GM18511 (cell line): Measurements from ENCODE around the gene MTO1.
"Not testable (repeated sequence)": the region's sequence is repeated elsewhere in the genome, so short reads cannot be mapped to it uniquely, and the experiment has no call there.

Source experiments
- ATAC-seq: cut with Tn5 transposase; IDR thresholded peaks from one replicate; pipeline ENCODE4 v1.9.1; 2021; ENCODE audit warnings: mild to moderate bottlenecking, moderate library complexity; ENCODE audit not compliant: unreplicated experiment

Gene MTO1

DNA sequence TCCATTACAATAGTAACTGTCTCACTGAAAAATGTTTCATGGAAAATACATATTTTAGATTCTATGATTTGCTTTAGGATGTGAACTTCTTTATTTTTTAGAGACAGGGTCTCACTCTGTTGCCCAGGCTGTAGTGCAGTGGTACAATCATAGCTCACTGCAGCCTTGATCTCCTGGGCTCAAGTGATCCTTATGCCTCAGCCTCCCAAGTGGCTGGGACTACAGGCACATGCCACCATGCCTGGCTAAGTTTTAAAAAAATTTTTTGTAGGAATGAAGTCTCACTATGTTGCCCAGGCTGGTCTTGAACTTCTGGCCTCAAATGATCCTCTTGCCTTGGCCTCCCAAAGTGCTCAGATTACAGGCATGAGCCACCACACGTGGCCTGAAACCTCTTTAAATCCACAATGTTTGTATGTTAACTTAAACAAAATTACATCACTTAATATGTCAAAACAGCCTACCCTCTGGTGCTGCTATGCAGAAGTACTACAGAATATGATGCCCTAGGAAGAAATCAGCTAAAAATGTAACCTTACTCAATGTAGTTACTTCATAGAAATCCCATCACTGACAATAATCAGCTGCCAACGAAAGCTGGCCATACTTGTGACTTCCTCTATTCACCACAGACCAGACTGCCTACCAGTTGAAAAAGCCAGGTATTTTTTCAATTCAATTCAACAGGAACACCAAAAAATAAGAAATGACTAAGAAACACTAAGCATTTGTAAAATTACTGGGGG, 41.7 kb downstream of the MTO1 start:
- ATAC-seq: no peak

DNA sequence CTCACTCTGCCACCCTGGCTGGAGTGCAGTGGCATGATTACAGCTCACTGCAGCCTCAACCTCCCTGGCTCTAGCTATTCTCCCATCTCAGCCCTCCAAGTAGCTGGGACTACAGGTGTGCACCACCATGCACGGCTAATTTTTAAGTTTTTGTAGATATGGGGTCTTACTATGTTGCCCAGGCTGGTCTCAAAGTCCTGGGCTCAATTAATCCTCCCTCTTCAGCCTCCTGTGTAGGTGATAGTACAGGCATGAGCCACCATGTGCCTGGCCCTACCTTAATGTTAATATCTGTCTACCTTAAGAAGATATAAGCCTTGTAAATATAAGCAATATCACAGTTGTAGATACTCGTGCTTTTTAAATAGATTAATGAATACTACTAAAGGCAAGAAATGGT, 42.6 kb downstream of the MTO1 start:
- no peak for ATAC-seq

DNA sequence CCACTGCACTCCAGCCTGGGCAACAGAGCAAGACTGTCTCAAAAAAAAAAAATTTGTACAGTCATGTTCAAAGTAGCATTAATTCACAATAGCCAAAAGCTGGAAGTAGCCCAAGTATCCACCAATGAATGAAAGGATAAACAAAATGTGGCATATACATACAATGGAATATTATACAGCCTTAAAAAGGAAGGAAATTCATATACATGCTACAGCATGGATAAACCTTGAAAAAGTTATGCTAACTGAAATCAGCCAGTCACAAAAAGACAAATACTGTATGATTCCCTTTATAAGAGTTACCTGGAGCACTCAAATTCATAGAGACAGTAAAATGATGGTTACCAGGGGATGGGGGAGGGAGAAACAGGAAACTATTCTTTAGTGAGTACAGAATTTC, 43.6 kb downstream of the MTO1 start:
- ATAC-seq: no peak

DNA sequence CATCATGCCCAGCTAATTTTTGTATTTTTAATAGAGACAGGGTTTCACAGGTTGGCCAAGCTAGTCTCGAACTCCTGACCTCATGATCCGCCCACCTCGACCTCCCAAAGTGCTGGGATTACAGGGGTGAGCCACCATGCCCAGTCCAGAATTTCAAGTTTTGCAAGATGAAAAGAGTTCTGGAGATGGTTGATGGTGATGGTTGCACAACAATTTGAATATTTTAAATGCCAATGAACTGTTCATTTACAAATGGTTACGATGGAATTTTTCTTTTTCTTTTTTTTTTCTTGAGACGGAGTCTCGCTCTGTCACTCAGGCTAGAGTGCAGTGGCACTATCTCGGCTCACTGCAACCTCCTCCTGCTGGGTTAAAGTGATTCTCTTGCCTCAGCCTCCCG, 44.2 kb downstream of the MTO1 start:
- not testable (repeated sequence) for ATAC-seq

DNA sequence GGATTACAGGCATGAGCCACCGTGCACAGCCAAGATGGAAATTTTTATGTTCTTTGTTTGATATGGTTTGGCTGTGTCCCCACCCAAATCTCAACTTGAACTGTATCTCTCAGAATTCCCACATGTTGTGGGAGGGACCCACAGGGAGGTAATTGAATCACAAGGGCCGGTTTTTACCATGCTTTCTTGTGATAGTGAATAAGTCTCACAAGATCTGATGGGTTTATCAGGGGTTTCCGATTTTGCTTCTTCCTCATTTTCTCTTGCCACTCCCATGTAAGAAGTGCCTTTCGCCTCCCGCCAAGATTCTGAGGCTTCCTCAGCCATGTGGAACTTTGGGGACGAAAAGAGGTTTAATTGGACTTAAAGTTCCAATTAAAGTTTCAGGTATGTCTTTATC, 44.7 kb downstream of the MTO1 start:
- no peak for ATAC-seq

DNA sequence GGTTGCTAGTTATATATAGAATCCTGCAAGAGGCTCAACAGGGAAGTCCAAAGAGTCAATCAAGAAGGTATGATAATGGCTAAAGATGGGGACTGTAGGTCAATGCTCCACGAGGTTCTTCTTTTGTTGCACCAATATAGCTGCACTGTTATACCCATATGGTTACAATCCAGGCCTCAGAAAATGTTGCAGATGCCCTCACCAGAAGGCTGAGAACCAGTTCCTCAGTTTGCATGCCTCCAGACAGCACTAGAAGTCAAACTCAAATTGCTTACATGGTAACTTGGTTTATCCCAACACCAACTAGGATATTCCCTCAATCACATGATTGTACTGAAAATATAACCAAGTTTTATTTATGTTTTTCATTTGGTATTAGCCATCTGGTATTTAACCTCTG, 47.2 kb downstream of the MTO1 start:
- ATAC-seq: no peak

DNA sequence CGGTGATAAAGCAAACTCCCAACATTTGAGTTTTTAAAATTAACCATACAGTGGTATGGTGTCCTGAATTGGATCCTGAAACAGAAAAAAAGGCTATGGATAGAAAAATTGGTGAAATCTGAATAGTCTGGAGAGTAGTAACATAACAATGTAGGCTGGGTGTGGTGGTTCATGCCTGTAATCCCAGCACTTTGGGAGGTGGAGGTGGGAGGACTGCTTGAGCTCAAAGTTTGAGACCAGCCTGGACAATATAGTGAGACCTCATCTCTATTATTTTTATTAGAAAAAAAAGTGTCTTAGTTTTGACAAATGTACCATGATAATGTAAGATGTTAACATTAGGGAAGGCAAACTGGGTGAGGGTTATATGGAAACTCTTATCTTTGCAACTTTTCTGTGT, 48.3 kb downstream of the MTO1 start:
- no peak for ATAC-seq

DNA sequence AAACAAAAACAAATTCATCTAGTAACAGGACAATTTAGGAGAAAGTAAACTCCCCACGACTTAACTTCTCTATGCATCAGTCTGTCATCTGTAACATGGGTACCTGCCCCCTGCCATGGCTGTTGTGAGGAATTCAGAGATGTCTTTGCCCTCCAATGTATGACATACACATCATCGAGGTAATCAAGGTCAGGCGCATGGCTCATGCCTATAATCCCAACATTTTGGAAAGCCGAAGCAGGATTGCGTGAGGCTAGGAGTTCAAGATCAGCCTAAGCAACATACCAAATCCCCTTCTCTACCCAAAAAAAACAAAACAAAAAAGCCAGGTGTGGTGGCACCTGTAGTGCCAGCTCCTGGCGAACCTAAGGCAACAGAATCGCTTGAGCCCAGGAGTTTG, 50.3 kb downstream of the MTO1 start:
- no peak for ATAC-seq

DNA sequence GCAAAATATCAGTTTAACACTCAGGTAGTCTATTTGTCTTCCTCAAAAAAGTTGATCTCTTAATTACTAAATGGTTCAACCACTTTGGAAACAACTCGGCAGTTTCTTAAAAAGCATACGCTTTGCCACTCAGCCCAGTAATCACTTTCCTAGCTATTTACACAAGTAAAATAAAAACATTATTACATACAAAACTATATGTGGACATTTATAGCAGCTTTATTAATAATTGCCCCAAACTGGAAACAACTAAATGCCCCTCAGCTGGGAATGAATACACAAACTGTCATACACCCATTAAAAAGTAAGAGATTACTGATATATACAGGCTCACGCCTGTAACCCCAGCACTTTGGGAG, 51.9 kb downstream of the MTO1 start:
- no peak for ATAC-seq

DNA sequence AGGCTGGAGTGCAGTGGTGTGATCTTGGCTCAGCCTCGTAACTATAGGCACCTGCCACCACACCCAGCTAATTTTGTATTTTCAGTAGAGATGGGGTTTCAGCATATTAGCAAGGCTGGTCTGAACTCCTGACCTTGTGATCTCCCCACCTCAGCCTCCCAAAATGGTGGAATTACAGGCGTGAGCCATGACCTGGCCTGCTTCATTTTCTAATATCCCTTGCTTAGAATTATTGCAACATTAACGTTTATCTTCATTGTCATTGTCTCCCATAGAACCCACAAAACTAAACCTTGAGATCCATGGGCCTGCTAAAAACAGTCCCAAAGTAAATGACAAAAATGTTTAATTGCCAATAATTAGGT, 53.2 kb downstream of the MTO1 start:
- no peak for ATAC-seq

DNA sequence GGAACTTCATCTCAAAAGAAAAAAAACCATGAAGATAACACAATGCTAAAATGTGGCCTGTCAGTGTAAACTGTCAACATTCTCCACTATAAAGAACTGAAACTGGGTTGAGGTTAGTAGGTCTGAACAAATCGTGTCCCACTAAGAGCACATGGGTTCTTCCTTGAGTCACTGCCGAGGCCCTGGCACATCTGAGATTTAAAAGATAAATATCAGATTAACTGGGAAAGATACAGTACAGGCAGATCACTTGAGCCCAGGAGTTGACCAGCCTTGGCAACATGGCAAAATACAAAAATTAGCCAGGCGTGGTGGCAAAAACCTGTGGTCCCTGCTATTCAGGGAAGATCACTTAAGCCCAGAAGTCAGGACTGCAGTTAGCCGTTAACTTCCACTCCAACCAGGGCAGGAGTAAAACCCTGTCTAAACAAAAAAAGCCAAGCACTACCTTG, 53.7 kb downstream of the MTO1 start:
- ATAC-seq: peak; percentile 38

DNA sequence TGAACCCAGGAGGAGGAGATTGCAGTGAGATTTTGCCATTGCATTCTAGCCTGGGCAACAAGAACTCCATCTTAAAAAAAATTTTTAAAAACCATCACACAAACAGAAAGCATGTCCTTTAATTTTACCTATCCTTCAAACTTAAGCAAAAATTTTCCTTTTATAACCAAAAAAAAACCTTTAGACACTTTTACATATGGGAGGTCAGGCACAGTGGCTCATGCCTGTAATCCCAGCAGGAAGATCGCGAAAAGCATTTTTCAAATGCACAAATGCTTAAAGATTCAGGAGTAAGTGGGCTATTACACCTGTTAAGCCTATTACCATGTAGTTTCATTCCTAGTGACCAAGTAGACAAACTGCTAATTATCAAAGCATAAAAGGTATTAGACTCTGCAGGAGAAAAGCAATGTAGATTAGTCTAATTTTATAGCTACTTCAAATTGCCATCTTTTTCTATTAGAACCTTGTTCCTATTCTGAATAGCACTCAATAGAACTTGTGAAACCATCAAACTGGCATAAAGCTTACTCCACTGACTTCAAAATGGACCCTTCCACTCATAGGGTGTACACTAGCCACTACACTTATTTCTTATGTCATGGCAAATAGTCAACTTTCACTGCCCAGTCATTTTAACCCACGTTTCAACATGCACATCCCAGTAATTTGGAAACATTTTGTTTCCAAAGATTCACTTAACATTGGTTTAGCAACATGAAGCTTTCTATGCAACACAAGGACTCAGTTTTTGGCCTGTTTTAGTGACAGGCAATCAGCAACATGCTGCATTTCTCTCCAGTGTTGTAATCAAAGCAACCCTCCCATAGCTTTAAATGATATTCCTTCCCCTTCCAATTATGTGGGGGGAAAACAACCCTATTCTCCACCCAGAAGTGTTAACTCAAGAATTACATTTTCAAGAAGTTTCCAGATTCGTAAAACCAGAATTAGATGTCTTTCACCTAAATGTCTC, 55.3 kb downstream of the MTO1 start:
- ATAC-seq: no peak

DNA sequence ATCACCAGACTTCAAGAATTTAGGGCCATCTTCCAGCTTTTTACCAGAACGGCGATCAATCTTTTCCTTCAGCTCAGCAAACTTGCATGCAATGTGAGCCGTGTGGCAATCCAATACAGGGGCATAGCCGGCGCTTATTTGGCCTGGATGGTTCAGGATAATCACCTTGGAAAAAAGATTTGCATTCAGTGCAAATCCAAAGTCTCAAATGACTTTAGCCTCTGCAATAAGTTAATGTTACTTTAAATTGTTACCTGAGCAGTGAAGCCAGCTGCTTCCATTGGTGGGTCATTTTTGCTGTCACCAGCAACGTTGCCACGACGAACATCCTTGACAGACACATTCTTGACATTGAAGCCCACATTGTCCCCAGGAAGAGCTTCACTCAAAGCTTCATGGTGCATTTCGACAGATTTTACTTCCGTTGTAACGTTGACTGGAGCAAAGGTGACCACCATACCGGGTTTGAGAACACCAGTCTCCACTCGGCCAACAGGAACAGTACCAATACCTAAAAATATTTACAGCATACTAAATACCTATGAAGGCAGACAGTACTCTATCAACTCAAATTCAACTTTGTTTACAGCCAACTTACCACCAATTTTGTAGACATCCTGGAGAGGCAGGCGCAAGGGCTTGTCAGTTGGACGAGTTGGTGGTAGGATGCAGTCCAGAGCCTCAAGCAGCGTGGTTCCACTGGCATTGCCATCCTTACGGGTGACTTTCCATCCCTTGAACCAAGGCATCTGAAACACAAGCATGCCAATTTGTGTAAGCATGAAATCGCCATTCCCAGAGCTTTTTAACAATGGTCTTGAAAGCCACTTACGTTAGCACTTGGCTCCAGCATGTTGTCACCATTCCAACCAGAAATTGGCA, 56.8 kb downstream of the MTO1 start:
- not testable (repeated sequence) for ATAC-seq

DNA sequence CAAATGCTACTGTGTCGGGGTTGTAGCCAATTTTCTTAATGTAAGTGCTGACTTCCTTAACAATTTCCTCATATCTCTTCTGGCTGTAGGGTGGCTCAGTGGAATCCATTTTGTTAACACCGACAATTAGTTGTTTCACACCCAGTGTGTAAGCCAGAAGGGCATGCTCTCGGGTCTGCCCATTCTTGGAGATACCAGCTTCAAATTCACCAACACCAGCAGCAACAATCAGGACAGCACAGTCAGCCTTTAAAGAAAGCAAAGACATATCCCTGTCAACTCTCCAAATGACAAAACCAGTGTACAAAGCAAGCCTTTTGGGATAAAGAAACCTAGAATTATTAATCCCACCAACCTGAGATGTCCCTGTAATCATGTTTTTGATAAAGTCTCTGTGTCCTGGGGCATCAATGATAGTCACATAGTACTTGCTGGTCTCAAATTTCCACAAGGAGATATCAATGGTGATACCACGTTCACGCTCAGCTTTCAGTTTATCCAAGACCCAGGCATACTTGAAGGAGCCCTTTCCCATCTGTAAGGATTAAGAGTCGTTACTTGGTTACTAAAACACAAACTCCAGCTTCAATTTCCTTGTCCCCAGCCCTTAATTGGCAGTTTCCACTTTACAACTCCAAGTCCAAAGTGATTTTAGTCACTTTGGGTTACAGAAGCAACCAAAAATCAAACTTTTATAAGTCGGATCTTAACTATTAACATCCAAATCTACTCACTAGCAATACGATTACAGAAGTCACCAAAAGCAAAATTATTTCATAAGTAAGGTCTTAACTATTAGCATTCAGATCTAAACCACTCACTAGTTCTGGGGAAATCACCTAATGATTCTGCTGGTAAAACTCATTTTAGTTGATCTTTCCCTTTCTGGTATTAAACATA, 57.7 kb downstream of the MTO1 start:
- ATAC-seq: not testable (repeated sequence)

DNA sequence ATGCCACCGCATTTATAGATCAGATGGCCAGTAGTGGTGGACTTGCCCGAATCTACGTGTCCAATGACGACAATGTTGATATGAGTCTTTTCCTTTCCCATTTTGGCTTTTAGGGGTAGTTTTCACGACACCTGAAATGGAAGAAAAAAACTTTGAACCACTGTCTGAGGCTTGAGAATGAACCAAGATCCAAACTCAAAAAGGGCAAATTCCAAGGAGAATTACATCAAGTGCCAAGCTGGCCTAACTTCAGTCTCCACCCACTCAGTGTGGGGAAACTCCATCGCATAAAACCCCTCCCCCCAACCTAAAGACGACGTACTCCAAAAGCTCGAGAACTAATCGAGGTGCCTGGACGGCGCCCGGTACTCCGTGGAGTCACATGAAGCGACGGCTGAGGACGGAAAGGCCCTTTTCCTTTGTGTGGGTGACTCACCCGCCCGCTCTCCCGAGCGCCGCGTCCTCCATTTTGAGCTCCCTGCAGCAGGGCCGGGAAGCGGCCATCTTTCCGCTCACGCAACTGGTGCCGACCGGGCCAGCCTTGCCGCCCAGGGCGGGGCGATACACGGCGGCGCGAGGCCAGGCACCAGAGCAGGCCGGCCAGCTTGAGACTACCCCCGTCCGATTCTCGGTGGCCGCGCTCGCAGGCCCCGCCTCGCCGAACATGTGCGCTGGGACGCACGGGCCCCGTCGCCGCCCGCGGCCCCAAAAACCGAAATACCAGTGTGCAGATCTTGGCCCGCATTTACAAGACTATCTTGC, 58.6 kb downstream of the MTO1 start:
- peak; percentile 10 for ATAC-seq

DNA sequence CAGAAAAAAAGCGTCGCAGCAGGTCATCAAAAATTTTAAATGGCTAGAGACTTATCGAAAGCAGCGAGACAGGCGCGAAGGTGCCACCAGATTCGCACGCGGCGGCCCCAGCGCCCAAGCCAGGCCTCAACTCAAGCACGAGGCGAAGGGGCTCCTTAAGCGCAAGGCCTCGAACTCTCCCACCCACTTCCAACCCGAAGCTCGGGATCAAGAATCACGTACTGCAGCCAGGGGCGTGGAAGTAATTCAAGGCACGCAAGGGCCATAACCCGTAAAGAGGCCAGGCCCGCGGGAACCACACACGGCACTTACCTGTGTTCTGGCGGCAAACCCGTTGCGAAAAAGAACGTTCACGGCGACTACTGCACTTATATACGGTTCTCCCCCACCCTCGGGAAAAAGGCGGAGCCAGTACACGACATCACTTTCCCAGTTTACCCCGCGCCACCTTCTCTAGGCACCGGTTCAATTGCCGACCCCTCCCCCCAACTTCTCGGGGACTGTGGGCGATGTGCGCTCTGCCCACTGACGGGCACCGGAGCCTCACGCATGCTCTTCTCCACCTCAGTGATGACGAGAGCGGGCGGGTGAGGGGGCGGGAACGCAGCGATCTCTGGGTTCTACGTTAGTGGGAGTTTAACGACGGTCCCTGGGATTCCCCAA, 59.3 kb downstream of the MTO1 start, which contains the start of gene EEF1A1:
EEF1A1 (minus strand) TSS at position 345 of the 663 bp plus-strand sequence. CDS start 1,006 bp downstream, outside the sequence.
- peak; percentile 67 for ATAC-seq

DNA sequence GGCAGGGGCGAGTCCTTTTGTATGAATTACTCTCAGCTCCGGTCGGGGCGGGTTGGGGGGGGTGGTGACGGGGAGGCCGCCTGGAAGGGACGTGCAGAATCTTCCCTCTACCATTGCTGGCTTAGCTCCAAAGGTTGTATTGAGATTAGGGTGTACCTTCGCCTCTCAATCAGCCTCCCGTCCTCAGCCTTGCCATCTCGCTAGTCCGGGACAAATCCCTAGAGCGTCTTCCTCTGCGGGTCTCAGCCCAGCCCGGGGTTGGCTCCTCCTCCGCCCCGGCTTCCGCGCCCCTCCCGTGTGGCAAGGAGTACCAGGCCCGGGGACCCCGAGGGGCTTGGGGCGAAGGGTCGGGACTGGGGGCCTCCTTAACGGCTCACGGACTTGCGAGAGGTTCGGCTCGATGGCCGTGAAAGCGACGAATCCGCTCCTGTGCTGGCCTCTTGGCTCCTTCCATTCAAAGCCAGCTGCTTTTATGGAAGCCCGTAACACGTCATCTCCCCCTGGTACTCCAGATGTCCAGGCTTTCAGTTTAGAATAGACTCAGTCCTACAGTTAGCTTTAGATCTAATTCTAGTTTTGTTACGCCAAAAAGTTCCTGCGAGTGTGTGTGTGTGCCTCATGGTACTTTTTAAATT, 59.9 kb downstream of the MTO1 start:
- ATAC-seq: peak; percentile 46

DNA sequence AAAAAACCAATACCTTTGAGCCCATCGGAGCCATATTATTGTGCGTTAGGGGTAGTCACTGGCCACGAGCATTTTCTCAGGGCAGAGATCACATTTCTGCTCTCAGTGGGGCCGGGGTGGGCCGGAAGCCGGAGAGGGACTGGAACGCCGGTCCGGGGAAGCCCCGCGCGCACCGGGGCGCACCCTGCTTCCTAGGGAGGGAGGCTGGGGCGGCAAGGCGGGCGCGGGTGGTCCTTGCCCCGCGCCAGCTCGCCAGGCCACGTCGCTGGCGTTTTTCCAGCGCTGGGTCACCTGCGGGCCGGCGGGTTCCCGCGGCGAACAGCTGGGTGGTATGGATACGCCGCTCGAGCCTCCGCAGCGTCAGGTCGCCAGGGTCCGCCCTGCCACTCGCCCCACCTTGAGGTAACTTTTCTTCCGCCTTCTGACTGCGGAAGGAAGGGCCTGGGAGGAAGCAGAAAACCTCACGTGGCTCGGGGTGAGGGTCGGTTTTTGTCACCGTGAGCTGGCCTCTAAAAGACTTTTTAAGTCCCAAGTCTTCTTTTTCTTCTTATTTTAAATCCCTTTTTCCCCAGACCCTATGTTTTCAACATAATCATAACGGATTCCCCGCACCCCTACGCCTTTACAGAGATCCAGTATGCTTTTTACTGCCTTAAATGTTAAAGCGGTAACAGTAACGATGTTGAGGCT, 62.0 kb downstream of the MTO1 start:
- peak; percentile 51 for ATAC-seq
